ENCODE measurements around the gene KRT82.

The KRT82 gene

GRCh38 chr12:52371716-52372115 is 34.4 kb downstream of the KRT82 start:
- TF ChIP-seq POLR2AphosphoS5 (IDR thresholded peaks at IDR 0.05; ENCODE audit: low read depth, low read length) (no peak), SIN3A (IDR thresholded peaks at IDR 0.05; ENCODE audit: borderline replicate concordance, insufficient read depth, low read length) (no peak), FOXP2 (optimal IDR thresholded peaks at IDR 0.05; ENCODE audit: borderline replicate concordance, extremely low read depth, extremely low read length, insufficient read depth) (no peak), TAF1 (IDR thresholded peaks at IDR 0.05; ENCODE audit: borderline replicate concordance, insufficient read depth, low read length) (no peak)
- TF ChIP-seq, protein P1, sequence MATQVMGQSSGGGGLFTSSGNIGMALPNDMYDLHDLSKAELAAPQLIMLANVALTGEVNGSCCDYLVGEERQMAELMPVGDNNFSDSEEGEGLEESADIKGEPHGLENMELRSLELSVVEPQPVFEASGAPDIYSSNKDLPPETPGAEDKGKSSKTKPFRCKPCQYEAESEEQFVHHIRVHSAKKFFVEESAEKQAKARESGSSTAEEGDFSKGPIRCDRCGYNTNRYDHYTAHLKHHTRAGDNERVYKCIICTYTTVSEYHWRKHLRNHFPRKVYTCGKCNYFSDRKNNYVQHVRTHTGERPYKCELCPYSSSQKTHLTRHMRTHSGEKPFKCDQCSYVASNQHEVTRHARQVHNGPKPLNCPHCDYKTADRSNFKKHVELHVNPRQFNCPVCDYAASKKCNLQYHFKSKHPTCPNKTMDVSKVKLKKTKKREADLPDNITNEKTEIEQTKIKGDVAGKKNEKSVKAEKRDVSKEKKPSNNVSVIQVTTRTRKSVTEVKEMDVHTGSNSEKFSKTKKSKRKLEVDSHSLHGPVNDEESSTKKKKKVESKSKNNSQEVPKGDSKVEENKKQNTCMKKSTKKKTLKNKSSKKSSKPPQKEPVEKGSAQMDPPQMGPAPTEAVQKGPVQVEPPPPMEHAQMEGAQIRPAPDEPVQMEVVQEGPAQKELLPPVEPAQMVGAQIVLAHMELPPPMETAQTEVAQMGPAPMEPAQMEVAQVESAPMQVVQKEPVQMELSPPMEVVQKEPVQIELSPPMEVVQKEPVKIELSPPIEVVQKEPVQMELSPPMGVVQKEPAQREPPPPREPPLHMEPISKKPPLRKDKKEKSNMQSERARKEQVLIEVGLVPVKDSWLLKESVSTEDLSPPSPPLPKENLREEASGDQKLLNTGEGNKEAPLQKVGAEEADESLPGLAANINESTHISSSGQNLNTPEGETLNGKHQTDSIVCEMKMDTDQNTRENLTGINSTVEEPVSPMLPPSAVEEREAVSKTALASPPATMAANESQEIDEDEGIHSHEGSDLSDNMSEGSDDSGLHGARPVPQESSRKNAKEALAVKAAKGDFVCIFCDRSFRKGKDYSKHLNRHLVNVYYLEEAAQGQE (IDR thresholded peaks at IDR 0.05; ENCODE audit: insufficient read depth in 1 of 2, low read depth in 2 of 2, low read length in 2 of 2): no peak

DNA sequence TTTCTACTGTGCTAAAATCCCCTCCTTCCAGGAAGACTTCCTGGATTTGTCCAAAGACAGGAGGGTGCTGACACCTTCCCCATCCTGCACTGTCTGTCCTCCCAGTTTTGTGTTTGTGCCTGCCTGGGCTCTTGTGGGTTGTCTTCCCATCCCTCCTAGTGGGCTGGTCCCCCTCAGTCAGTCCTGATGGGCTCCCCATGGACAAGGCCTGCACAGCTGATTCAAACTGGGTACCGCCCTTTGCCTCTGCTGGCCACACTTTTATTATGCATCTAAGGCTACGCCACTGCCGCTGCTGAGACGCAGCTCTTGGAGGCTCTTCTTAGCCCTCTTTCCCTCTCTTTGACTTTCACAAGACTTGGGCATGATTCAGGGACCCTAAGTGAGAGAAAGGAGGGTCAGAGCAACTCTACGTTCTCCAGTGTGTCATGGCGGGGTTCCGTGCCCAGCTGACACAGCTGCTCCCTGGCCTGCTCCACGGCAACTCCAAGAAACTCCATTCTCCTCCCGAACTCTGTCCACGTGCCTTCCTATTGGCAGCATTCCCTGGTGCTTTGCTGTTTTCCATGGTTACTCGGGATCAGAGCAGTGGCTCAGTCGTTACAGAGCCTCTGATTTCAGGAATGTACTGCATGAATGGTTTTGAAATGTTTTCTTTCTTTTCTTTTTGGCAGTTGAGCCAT is 35.1 kb downstream of the KRT82 start:
- TF ChIP-seq POLR2AphosphoS5 (IDR thresholded peaks at IDR 0.05; ENCODE audit: low read depth, low read length) (no peak), TAF1 (IDR thresholded peaks at IDR 0.05; ENCODE audit: borderline replicate concordance, insufficient read depth, low read length) (no peak), SIN3A (IDR thresholded peaks at IDR 0.05; ENCODE audit: borderline replicate concordance, insufficient read depth, low read length) (no peak), FOXP2 (optimal IDR thresholded peaks at IDR 0.05; ENCODE audit: borderline replicate concordance, extremely low read depth, extremely low read length, insufficient read depth) (no peak)
- TF ChIP-seq, protein P1 (IDR thresholded peaks at IDR 0.05; ENCODE audit: insufficient read depth in 1 of 2, low read depth in 2 of 2, low read length in 2 of 2): no peak

- TF ChIP-seq POLR2AphosphoS5 (IDR thresholded peaks at IDR 0.05; ENCODE audit: low read depth, low read length) (no peak), TAF1 (IDR thresholded peaks at IDR 0.05; ENCODE audit: borderline replicate concordance, insufficient read depth, low read length) (no peak), SIN3A (IDR thresholded peaks at IDR 0.05; ENCODE audit: borderline replicate concordance, insufficient read depth, low read length) (no peak), FOXP2 (optimal IDR thresholded peaks at IDR 0.05; ENCODE audit: borderline replicate concordance, extremely low read depth, extremely low read length, insufficient read depth) (no peak)
- TF ChIP-seq, protein P1 (IDR thresholded peaks at IDR 0.05; ENCODE audit: insufficient read depth in 1 of 2, low read depth in 2 of 2, low read length in 2 of 2): no peak
Observed at GRCh38 chr12:52369809-52370208, 36.3 kb downstream of the KRT82 start.

DNA sequence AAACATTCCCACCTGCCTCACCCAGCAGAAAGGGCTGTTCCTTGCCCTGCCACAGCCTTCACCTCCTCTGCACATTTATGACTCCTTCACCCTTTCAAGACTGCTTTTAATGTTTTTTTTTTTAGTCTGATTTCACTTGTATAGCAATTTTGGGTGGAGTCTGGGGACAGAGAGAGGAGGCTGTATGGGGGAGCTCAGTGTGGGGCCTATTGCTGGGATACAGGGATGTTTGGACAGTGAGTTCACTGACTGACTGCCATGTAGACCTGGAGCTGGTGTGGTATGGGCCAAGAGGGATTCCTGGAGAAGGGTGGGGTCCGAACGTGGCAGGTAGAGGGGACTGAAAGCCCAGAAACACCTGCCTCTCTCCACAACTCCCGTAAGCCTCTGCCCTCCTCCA is 36.9 kb downstream of the KRT82 start:
- no peak for TF ChIP-seq TAF1 (IDR thresholded peaks at IDR 0.05; ENCODE audit: borderline replicate concordance, insufficient read depth, low read length)
- TF ChIP-seq SIN3A (IDR thresholded peaks at IDR 0.05; ENCODE audit: borderline replicate concordance, insufficient read depth, low read length): no peak
- TF ChIP-seq POLR2AphosphoS5 (IDR thresholded peaks at IDR 0.05; ENCODE audit: low read depth, low read length): no peak
- TF ChIP-seq, protein P1 (IDR thresholded peaks at IDR 0.05; ENCODE audit: insufficient read depth in 1 of 2, low read depth in 2 of 2, low read length in 2 of 2): no peak
- TF ChIP-seq FOXP2 (optimal IDR thresholded peaks at IDR 0.05; ENCODE audit: borderline replicate concordance, extremely low read depth, extremely low read length, insufficient read depth): no peak
